BE2C (cell line): ENCODE results near the gene PFAS.
"Not testable (repeated sequence)": the region's sequence is repeated elsewhere in the genome, so short reads cannot be mapped to it uniquely, and the experiment has no call there.

Experiments
- DNase-seq: peaks from one replicate; pipeline ENCODE4 v3.0.0-alpha.2; 2020
- H3K27me3 ChIP-seq: fragments of 250-450 bp; sonication (Bioruptor Pico); 2 replicates; pipeline ENCODE4 v1.5.1; 2020; ENCODE audit warnings: mild to moderate bottlenecking
- H3K36me3 ChIP-seq: fragments of 250-450 bp; sonication (Bioruptor Pico); 2 replicates; pipeline ENCODE4 v1.5.1; 2020; ENCODE audit warnings: mild to moderate bottlenecking
- H3K4me1 ChIP-seq: fragments of 250-450 bp; sonication (Bioruptor Pico); 2 replicates; pipeline ENCODE4 v1.5.1; 2020
- H3K4me3 ChIP-seq: 2 replicates; pipeline ENCODE4 v1.5.1; 2011; ENCODE audit warnings: low read depth, low read length
- H3K9me3 ChIP-seq: fragments of 250-450 bp; sonication (Bioruptor Pico); 2 replicates; pipeline ENCODE4 v1.5.1; 2020
- CTCF ChIP-seq: IDR thresholded peaks from 2 replicates; pipeline ENCODE4 v1.5.1; 2012; ENCODE audit warnings: mild to moderate bottlenecking, low read depth, low read length

Gene PFAS

GRCh38 chr17:8243827-8244226, 5.3 kb upstream of the PFAS start:
- Histone ChIP-seq H3K4me1 (no peaks in the 10 kb centered on the region), H3K9me3 (no peaks in the 10 kb centered on the region), H3K4me3 (no peak overlapping the region), H3K27me3 (no peaks in the 10 kb centered on the region), H3K36me3 (no peaks in the 10 kb centered on the region)
- no peak for DNase-seq
- TF ChIP-seq CTCF: no peak

DNA sequence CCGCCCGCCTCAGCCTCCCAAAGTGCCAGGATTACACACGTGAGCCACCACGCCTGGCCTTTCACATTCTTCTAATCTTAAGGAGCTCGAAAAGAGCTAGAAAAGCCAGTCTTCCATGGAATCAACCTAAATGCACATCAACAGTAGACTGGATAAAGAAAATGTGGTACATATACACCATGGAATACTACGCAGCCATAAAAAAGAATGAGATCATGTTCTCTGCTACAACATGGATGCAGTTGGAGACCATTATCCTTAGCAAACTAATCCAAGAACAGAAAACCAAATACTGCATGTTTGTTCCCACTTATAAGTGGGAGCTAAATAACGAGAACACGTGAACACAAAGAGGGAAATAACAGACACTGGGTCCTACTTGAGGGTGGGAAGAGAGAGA, 4.3 kb upstream of the PFAS start:
- H3K4me3 ChIP-seq: no peak overlapping the region
- TF ChIP-seq CTCF: no peak
- no peaks in the 10 kb centered on the region for H3K9me3 ChIP-seq
- no peak for DNase-seq
- no peaks in the 10 kb centered on the region for H3K4me1 ChIP-seq
- H3K27me3 ChIP-seq: no peaks in the 10 kb centered on the region
- H3K36me3 ChIP-seq: no peaks in the 10 kb centered on the region

DNA sequence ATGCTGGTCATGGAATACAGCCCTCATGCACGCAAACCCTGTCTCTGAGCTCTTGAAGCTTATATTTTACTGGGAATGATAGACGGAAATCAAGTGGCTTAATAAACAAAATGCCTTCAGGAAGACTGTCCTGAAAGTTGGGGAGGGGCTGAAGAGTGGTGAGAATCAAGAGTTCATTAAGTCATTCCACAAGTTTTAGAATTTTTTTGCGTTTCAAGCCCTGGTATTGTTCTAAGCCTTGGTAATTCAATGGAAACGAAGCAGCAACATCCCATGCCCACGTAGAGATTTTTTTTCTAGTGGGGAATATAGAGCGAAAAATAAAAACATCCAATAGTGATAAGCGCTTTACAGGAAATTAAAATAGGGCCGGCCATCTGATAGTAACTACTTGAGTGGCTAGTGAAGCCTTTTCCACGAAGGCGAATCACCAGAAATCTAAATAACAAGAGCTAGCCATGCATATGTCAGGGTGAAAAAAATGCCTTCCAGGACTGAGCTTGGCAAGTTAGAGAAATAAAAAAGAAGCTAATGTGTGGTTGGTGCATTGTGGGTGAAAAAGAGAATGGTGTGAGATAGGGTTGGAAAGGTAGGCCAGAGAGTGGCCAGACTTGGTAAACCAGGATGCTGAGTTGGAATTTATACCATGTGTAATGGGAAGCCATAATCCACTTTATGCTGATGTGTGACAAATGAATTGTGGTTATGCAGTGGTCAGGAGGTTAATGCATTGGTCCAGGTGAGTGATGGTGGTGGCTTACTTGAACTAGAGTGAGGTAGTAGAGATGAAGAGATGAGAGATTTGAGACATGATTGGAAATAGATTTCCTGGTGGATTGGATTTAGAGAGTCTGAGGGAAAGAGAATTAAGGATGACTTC, 772 bp downstream of the PFAS start:
- no peak for TF ChIP-seq CTCF
- Histone ChIP-seq H3K36me3 (peaks cover 13% of the 10 kb centered on the region), H3K4me1 (no peaks in the 10 kb centered on the region), H3K27me3 (no peaks in the 10 kb centered on the region), H3K4me3 (peak overlapping the region; percentile 96), H3K9me3 (no peaks in the 10 kb centered on the region)
- DNase-seq: no peak

DNA sequence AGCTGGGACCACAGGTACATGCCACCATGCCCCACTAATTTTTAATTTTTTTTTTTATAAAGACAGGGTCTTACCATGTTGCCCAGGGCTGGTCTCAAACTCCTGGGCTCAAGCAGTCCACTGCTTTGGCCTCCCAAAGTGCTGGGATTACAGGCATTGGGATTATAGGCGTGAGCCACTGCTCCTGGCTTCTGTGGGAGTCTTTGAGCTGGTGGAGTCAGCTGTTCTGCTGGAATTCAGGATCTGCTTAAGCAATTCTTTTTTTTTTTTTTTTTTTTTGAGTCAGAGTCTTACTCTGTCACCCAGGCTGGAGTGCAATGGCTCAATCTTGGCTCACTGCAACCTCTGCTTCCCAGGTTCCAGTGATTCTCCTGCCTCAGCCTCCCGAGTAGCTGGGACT, 2.3 kb downstream of the PFAS start:
- not testable (repeated sequence) for H3K4me1 ChIP-seq, DNase-seq, H3K9me3 ChIP-seq, H3K4me3 ChIP-seq, H3K27me3 ChIP-seq
- H3K36me3 ChIP-seq: peaks cover 24% of the 10 kb centered on the region

GRCh38 chr17:8253801-8254200, 4.7 kb downstream of the PFAS start:
- peak; percentile 18 for DNase-seq
- Histone ChIP-seq H3K4me1 (no peaks in the 10 kb centered on the region), H3K27me3 (no peaks in the 10 kb centered on the region), H3K9me3 (no peaks in the 10 kb centered on the region), H3K4me3 (no peak overlapping the region), H3K36me3 (peaks cover 41% of the 10 kb centered on the region)
- peak; percentile 30; the same call in 1 of the 2 replicates for TF ChIP-seq CTCF

- H3K4me3 ChIP-seq: no peak overlapping the region
- H3K9me3 ChIP-seq: no peaks in the 10 kb centered on the region
- peaks cover 41% of the 10 kb centered on the region for H3K36me3 ChIP-seq
- H3K4me1 ChIP-seq: no peaks in the 10 kb centered on the region
- no peaks in the 10 kb centered on the region for H3K27me3 ChIP-seq
- no peak for TF ChIP-seq CTCF
- no peak for DNase-seq
These were observed 5.8 kb downstream of the PFAS start for GRCh38 chr17:8254881-8255280.
